Ectodermal cell (in vitro differentiated cells): ENCODE results near the gene MRAP.

Experiments
- H3K27ac ChIP-seq: 2 replicates; pipeline ENCODE4 v1.7.0; 2013; ENCODE audit warnings: mild to moderate bottlenecking, low read depth, low read length; ENCODE audit not compliant: insufficient read depth, poor library complexity, severe bottlenecking
- H3K27me3 ChIP-seq: 2 replicates; pipeline ENCODE4 v1.7.0; 2013; ENCODE audit warnings: mild to moderate bottlenecking, low read length; ENCODE audit not compliant: insufficient read depth, control insufficient read depth, poor library complexity, severe bottlenecking
- H3K36me3 ChIP-seq: one replicate; pipeline ENCODE4 v1.7.0; 2013; ENCODE audit warnings: low read length; ENCODE audit not compliant: control insufficient read depth, insufficient read depth
- H3K4me1 ChIP-seq: one replicate; pipeline ENCODE4 v1.7.0; 2013; ENCODE audit warnings: low read length; ENCODE audit not compliant: control insufficient read depth, insufficient read depth
- H3K4me3 ChIP-seq: 2 replicates; pipeline ENCODE4 v1.7.0; 2013; ENCODE audit warnings: low read depth, low read length, control low read depth; ENCODE audit not compliant: insufficient read depth
- H3K9me3 ChIP-seq: 2 replicates; pipeline ENCODE4 v1.7.0; 2013; ENCODE audit warnings: mild to moderate bottlenecking, low read length, moderate library complexity; ENCODE audit not compliant: control insufficient read depth
- WGBS, 2 experiments: methylation state at CpG; one replicate each; pipeline ENCODE4 v1.1.7; 2013; ENCODE audit warnings: missing lambda C conversion rate in 2 of 2; 5-methylcytosine and 5-hydroxymethylcytosine counted together

MRAP gene

GRCh38 chr21:32331444-32332305, 33.0 kb downstream of the MRAP start:
- Histone ChIP-seq H3K27me3 (no peaks in the 10 kb centered on the region), H3K9me3 (no peaks in the 10 kb centered on the region), H3K4me1 (peaks cover 40% of the 10 kb centered on the region), H3K36me3 (peaks cover 24% of the 10 kb centered on the region), H3K27ac (peak overlapping the region; percentile 70), H3K4me3 (no peak overlapping the region)
- 72 to 79% methylated on average over 9 of the region's 9 CpGs for WGBS, 2 experiments

GRCh38 chr21:32332463-32332951, 33.9 kb downstream of the MRAP start:
- Histone ChIP-seq H3K4me1 (peaks cover 40% of the 10 kb centered on the region), H3K36me3 (peaks cover 23% of the 10 kb centered on the region), H3K27ac (no peak overlapping the region), H3K4me3 (no peak overlapping the region), H3K9me3 (no peaks in the 10 kb centered on the region), H3K27me3 (no peaks in the 10 kb centered on the region)
- 97 to 98% methylated on average over 1 of the region's 1 CpG for WGBS, 2 experiments

GRCh38 chr21:32333953-32334673, 35.5 kb downstream of the MRAP start:
- peaks cover 40% of the 10 kb centered on the region for H3K4me1 ChIP-seq
- H3K27ac ChIP-seq = no peak overlapping the region
- WGBS, 2 experiments = 94% methylated on average over 17 to 19 of the region's 19 CpGs
- no peaks in the 10 kb centered on the region for H3K27me3 ChIP-seq
- no peaks in the 10 kb centered on the region for H3K9me3 ChIP-seq
- H3K36me3 ChIP-seq = peaks cover 20% of the 10 kb centered on the region
- no peak overlapping the region for H3K4me3 ChIP-seq

- Histone ChIP-seq H3K4me1 (peaks cover 40% of the 10 kb centered on the region), H3K36me3 (peaks cover 20% of the 10 kb centered on the region)
Measured at GRCh38 chr21:32334980-32335531, 36.4 kb downstream of the MRAP start.

GRCh38 chr21:32335601-32336575, 37.2 kb downstream of the MRAP start:
- Histone ChIP-seq H3K4me1 (peaks cover 33% of the 10 kb centered on the region), H3K27ac (peak overlapping the region; percentile 33), H3K27me3 (no peaks in the 10 kb centered on the region), H3K9me3 (no peaks in the 10 kb centered on the region), H3K4me3 (no peak overlapping the region), H3K36me3 (peaks cover 20% of the 10 kb centered on the region)
- WGBS, 2 experiments = 80 to 82% methylated on average over 27 of the region's 27 CpGs

More at GRCh38 chr21:32334980-32335531, 36.4 kb downstream of the MRAP start:
- no peaks in the 10 kb centered on the region for H3K27me3 ChIP-seq
- H3K9me3 ChIP-seq = no peaks in the 10 kb centered on the region
- peak overlapping the region; percentile 0 for H3K27ac ChIP-seq
- 59 to 62% methylated on average over 12 of the region's 12 CpGs for WGBS, 2 experiments
- H3K4me3 ChIP-seq = no peak overlapping the region

- no peak overlapping the region for H3K4me3 ChIP-seq
- WGBS, 2 experiments = 86 to 92% methylated on average over 1 of the region's 1 CpG
- no peaks in the 10 kb centered on the region for H3K9me3 ChIP-seq
- H3K4me1 ChIP-seq = peaks cover 25% of the 10 kb centered on the region
- H3K36me3 ChIP-seq = peaks cover 20% of the 10 kb centered on the region
- no peaks in the 10 kb centered on the region for H3K27me3 ChIP-seq
- no peak overlapping the region for H3K27ac ChIP-seq
Measured at GRCh38 chr21:32336711-32337110, 38.1 kb downstream of the MRAP start.

GRCh38 chr21:32337206-32337605, 38.6 kb downstream of the MRAP start:
- Histone ChIP-seq H3K9me3 (no peaks in the 10 kb centered on the region), H3K27me3 (no peaks in the 10 kb centered on the region), H3K4me3 (no peak overlapping the region), H3K27ac (no peak overlapping the region), H3K4me1 (peaks cover 22% of the 10 kb centered on the region), H3K36me3 (peaks cover 20% of the 10 kb centered on the region)
- WGBS, 2 experiments = 92% methylated on average over 8 of the region's 8 CpGs

- Histone ChIP-seq H3K4me3 (no peak overlapping the region), H3K27ac (no peak overlapping the region), H3K27me3 (no peaks in the 10 kb centered on the region), H3K4me1 (peaks cover 22% of the 10 kb centered on the region), H3K9me3 (no peaks in the 10 kb centered on the region), H3K36me3 (peaks cover 14% of the 10 kb centered on the region)
- 95 to 96% methylated on average over 21 to 23 of the region's 23 CpGs for WGBS, 2 experiments
Measured at GRCh38 chr21:32338209-32338921, 39.7 kb downstream of the MRAP start.
